Loucy (cell line): ENCODE data around the gene INSYN2B.

Experiments used
- EZH2phosphoT487 ChIP-seq: fragments of 200-600 bp; IDR thresholded peaks from 2 replicates; pipeline ENCODE4 v1.6.1; 2018; ENCODE audit warnings: antibody characterized with exemption, mild to moderate bottlenecking, moderate library complexity, borderline replicate concordance
- TF ChIP-seq, protein P1 (sequence below): fragments of 200-600 bp; sonication (generic); conservative IDR thresholded peaks from 2 replicates; pipeline ENCODE4 v1.5.1; 2014; ENCODE audit warnings: mild to moderate bottlenecking, antibody characterized with exemption, low read length

DNA sequence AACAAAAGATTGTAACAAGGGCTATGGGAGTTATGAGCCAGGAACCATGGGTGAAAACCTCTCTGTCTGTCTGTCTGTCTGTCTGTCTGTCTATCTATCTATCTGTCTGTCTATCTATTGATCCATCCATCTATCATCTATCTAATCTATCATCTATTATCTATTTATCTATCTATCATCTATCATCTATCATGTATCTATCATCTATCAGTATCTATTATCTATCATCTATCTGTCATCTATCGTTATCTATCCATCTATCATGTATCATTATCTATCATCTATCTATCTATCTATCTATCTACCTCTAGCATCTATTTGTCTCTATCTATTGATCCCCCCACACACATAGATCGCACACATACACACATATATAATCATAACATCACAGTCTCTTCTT is 112.9 kb downstream of the INSYN2B start:
- TF ChIP-seq, protein P1, sequence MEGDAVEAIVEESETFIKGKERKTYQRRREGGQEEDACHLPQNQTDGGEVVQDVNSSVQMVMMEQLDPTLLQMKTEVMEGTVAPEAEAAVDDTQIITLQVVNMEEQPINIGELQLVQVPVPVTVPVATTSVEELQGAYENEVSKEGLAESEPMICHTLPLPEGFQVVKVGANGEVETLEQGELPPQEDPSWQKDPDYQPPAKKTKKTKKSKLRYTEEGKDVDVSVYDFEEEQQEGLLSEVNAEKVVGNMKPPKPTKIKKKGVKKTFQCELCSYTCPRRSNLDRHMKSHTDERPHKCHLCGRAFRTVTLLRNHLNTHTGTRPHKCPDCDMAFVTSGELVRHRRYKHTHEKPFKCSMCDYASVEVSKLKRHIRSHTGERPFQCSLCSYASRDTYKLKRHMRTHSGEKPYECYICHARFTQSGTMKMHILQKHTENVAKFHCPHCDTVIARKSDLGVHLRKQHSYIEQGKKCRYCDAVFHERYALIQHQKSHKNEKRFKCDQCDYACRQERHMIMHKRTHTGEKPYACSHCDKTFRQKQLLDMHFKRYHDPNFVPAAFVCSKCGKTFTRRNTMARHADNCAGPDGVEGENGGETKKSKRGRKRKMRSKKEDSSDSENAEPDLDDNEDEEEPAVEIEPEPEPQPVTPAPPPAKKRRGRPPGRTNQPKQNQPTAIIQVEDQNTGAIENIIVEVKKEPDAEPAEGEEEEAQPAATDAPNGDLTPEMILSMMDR: no peak
- TF ChIP-seq EZH2phosphoT487: no peak
